ENCODE results near the gene ADH1C. TPM values are rescaled to one million over a fixed set of nuclear protein-coding genes. Genes with fewer than 3 reads are reported as not detected.

Gene ADH1C
- total and polyA plus RNA-seq, 8 donors: 1.2 to 26.4 (median 22.1) TPM

GRCh38 chr4:99301376-99302164 is 51.0 kb downstream of the ADH1C start:
- Histone ChIP-seq H3K4me3 (no peak overlapping the region), H3K27me3 (no peaks in the 10 kb centered on the region), H3K4me1 (peaks cover 0 to 3% of the 10 kb centered on the region in 2 donors), H3K27ac (peak overlapping the region in 1 of 2 donors; percentile 73), H3K9me3 (peaks cover 0 to 10% of the 10 kb centered on the region in 2 donors), H3K36me3 (no peaks in the 10 kb centered on the region)
- peak; percentile 27 for ATAC-seq
- intact Hi-C loops (cut with DNase I): no loop called here
- TF ChIP-seq, protein P1, sequence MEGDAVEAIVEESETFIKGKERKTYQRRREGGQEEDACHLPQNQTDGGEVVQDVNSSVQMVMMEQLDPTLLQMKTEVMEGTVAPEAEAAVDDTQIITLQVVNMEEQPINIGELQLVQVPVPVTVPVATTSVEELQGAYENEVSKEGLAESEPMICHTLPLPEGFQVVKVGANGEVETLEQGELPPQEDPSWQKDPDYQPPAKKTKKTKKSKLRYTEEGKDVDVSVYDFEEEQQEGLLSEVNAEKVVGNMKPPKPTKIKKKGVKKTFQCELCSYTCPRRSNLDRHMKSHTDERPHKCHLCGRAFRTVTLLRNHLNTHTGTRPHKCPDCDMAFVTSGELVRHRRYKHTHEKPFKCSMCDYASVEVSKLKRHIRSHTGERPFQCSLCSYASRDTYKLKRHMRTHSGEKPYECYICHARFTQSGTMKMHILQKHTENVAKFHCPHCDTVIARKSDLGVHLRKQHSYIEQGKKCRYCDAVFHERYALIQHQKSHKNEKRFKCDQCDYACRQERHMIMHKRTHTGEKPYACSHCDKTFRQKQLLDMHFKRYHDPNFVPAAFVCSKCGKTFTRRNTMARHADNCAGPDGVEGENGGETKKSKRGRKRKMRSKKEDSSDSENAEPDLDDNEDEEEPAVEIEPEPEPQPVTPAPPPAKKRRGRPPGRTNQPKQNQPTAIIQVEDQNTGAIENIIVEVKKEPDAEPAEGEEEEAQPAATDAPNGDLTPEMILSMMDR (IDR thresholded peaks at IDR 0.05): no peak
- DNase-seq: no peak

DNA sequence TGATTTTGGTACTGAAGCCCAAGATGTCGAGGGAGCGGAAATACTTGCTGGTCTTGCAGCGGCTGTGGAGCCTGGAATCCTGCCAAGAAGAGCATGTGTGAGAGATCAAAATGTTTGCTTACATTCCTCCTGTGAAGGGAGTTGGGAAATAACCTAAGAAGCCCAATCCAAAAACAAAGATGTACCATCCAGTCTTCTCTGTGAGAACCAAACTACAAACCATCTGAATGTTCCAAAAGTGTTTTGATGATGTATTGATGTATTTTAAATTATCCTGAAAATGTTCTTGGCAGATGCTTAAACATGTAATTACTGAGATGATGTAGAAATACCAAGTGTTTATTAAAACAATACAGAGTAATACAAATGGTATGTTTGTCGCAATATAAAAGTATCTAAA is 51.6 kb downstream of the ADH1C start:
- Histone ChIP-seq H3K36me3 (no peaks in the 10 kb centered on the region), H3K27me3 (no peaks in the 10 kb centered on the region), H3K9me3 (peaks cover 0 to 10% of the 10 kb centered on the region in 2 donors), H3K4me1 (peaks cover 0 to 3% of the 10 kb centered on the region in 2 donors), H3K27ac (no peak overlapping the region), H3K4me3 (no peak overlapping the region)
- intact Hi-C loops (cut with DNase I): no loop called here
- DNase-seq: peak in 3 of 4 donors; percentile 73 to 96 (median 95)
- peak; percentile 85 for ATAC-seq
- TF ChIP-seq, protein P1 (IDR thresholded peaks at IDR 0.05): no peak

DNA sequence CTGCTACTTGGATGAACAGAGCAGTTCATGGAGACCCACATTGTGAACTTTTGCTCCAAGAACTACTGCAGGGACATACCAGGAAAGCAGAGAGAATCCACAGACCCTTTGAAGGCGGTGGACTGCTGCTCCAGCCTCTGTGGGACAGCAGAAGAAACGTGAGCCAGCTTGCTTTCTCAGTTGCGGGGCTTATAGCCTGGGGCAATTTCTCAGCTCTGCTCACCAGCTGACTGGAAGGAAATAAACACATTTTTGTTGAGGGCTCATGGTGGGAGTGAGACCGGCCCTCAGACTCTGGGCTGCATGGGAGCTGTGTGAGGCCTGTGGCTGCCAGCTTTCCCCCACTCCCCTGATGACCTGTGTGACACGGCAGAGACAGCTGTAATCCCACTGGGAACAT is 59.2 kb downstream of the ADH1C start:
- Histone ChIP-seq H3K27me3 (no peaks in the 10 kb centered on the region), H3K4me3 (no peak overlapping the region), H3K4me1 (no peaks in the 10 kb centered on the region), H3K36me3 (no peaks in the 10 kb centered on the region), H3K27ac (no peak overlapping the region), H3K9me3 (peaks cover 0 to 14% of the 10 kb centered on the region in 2 donors)
- no peak for ATAC-seq
- TF ChIP-seq, protein P1 (IDR thresholded peaks at IDR 0.05): no peak
- no peak for DNase-seq
- intact Hi-C loops (cut with DNase I): no loop called here

DNA sequence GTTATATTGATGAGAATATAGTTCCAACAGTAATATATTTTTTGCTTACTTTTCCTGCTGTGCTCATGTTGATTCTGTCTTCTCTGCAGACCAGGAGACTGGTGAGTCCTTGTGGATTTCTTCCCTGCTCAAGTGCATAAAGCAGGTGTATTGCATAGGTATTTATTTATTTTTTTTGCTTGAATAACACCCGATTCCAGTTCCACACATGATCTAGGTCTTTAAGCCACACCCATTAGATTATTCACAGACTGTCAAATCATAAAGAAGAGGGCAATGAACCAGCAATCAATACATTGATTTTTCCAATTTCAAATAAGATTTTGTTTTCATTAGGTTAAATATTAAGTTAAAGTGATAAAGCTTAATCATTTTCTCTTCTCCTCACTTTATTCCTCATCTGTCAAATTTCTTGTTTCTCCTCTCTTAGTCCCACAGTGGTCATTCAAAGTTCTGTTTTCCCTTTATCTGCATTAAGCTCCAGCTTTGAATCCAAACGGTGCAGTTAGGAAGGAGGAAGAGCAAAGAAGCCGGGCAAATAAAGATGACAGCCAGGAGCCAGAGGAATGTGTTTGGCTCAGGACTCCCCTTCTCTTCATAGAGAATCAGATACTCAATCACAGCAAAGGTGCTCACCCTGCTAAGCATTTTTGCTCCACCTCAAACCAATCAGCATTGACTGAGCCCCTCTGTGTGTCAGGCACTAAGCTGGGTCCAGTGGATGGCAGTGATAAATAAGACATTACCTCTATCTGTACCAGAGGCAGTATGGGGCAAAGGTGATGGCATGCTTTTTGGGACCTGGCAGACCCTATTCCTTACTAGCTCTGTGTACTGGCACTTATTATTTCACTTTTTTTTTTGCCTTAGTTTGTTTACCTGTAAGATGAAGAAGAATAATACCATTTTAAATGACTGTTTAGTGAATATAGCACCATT is 61.4 kb downstream of the ADH1C start, which contains the start of gene ADH1A:
Gene ADH1A (minus strand): TSS at position 138 of the 939 bp plus-strand sequence. CDS start 71 bp downstream, at position 67.
- no peaks in the 10 kb centered on the region for H3K36me3 ChIP-seq
- intact Hi-C loops (cut with DNase I): no loop called here
- H3K4me3 ChIP-seq: no peak within 1 kb of the TSS
- H3K27ac ChIP-seq: no peak within 1 kb of the TSS
- peaks cover 0 to 14% of the 10 kb centered on the region in 2 donors for H3K9me3 ChIP-seq
- ATAC-seq: no peak
- TF ChIP-seq, protein P1 (IDR thresholded peaks at IDR 0.05): no peak
- H3K27me3 ChIP-seq: no peaks in the 10 kb centered on the region
- no peaks in the 10 kb centered on the region for H3K4me1 ChIP-seq
- no peak for DNase-seq

Other genes with a start within 250 kb of the ADH1C start
- gene ADH4, start 208.4 kb downstream of the ADH1C start, total RNA-seq: not detected
- 1 to 10 TPM in 5 of 6 donors, under 1 TPM in 1; 0.48 to 2.0 (median 1.5) TPM for gene ADH4, start 208.4 kb downstream of the ADH1C start, polyA plus RNA-seq (ENCODE audit: insufficient read length in 6 of 6)
- not detected for gene ADH6, start 133.5 kb downstream of the ADH1C start, total RNA-seq
- gene ADH6, start 133.5 kb downstream of the ADH1C start, polyA plus RNA-seq (ENCODE audit: insufficient read length in 6 of 6): 10 to 100 TPM; 11.8 to 23.6 (median 16.0) TPM
- 1 to 10 TPM; 1.0 to 1.3 TPM for gene ADH1A, start 61.8 kb downstream of the ADH1C start, total RNA-seq
- gene ADH1A, start 61.8 kb downstream of the ADH1C start, polyA plus RNA-seq (ENCODE audit: insufficient read length in 6 of 6): 10 to 100 TPM; 12.5 to 17.6 (median 15.3) TPM
- 100 to 1,000 TPM; 312 to 427 TPM for gene ADH1B, start 31.3 kb downstream of the ADH1C start, total RNA-seq
- 1,000 to 10,000 TPM in 4 of 6 donors, 100 to 1,000 TPM in 2; 961 to 1,119 (median 1,010) TPM for gene ADH1B, start 31.3 kb downstream of the ADH1C start, polyA plus RNA-seq (ENCODE audit: insufficient read length in 6 of 6)
- 1 to 10 TPM in 1 of 2 donors, not detected in 1; 1.4 TPM for gene ADH7, start 82.6 kb upstream of the ADH1C start, total RNA-seq
- under 1 TPM in 2 of 6 donors, not detected in 4; 0.07 to 0.13 TPM for gene ADH7, start 82.6 kb upstream of the ADH1C start, polyA plus RNA-seq (ENCODE audit: insufficient read length in 6 of 6)
- gene C4orf17, start 158.3 kb upstream of the ADH1C start, total RNA-seq: not detected
- gene C4orf17, start 158.3 kb upstream of the ADH1C start, polyA plus RNA-seq (ENCODE audit: insufficient read length in 6 of 6): not detected
- 1 to 10 TPM; 5.1 to 6.9 TPM for gene TRMT10A, start 211.3 kb upstream of the ADH1C start, total RNA-seq
- gene TRMT10A, start 211.3 kb upstream of the ADH1C start, polyA plus RNA-seq (ENCODE audit: insufficient read length in 6 of 6): 10 to 100 TPM; 12.0 to 15.1 (median 14.0) TPM
- gene MTTP, start 222.1 kb upstream of the ADH1C start, total RNA-seq: under 1 TPM; 0.23 to 0.92 TPM
- 1 to 10 TPM in 1 of 6 donors, under 1 TPM in 5; 0.21 to 1.2 (median 0.66) TPM for gene MTTP, start 222.1 kb upstream of the ADH1C start, polyA plus RNA-seq (ENCODE audit: insufficient read length in 6 of 6)

Data from left lung (tissue), 10 donors.